ENCODE measurements around the gene CAPZA1.

CAPZA1 gene

GRCh38 chr1:112619518-112620376, at the start of gene CAPZA1:
Gene CAPZA1, plus strand, starts transcription at chr1:112619832. Its CDS starts 13 bp downstream, at chr1:112619845.
- Mint-ChIP-seq H3K36me3 (peaks cover 2% of the 10 kb centered on the region), H3K9me3 (no peaks in the 10 kb centered on the region), H3K27me3 (no peaks in the 10 kb centered on the region), H3K4me1 (peaks cover 21% of the 10 kb centered on the region), H3K27ac (peak within 1 kb of the TSS; percentile 98), H3K4me3 (peak within 1 kb of the TSS; percentile 99)
- ATAC-seq (ENCODE audit: low read depth) (peak; percentile 79), DNase-seq (ENCODE audit: low spot score in 2 of 2) (peak; percentile 88 to 91)

GRCh38 chr1:112575154-112575804, 44.4 kb upstream of the CAPZA1 start:
- ATAC-seq (ENCODE audit: low read depth) (no peak), DNase-seq (ENCODE audit: low spot score in 2 of 2) (no peak)
- peaks cover 27% of the 10 kb centered on the region for H3K36me3 Mint-ChIP-seq
- H3K9me3 Mint-ChIP-seq = no peaks in the 10 kb centered on the region
- no peaks in the 10 kb centered on the region for H3K27me3 Mint-ChIP-seq
- H3K27ac Mint-ChIP-seq = no peak overlapping the region
- no peaks in the 10 kb centered on the region for H3K4me1 Mint-ChIP-seq
- H3K4me3 Mint-ChIP-seq = no peak overlapping the region

GRCh38 chr1:112576240-112576639, 43.4 kb upstream of the CAPZA1 start:
- Mint-ChIP-seq H3K4me1 (no peaks in the 10 kb centered on the region), H3K9me3 (no peaks in the 10 kb centered on the region), H3K36me3 (peaks cover 27% of the 10 kb centered on the region), H3K27me3 (no peaks in the 10 kb centered on the region), H3K4me3 (no peak overlapping the region), H3K27ac (no peak overlapping the region)
- no peak for ATAC-seq (ENCODE audit: low read depth)
- DNase-seq (ENCODE audit: low spot score in 2 of 2) = no peak

GRCh38 chr1:112579801-112580510, 39.7 kb upstream of the CAPZA1 start:
- peaks cover 17% of the 10 kb centered on the region for H3K36me3 Mint-ChIP-seq
- DNase-seq (ENCODE audit: low spot score in 2 of 2) (no peak), ATAC-seq (ENCODE audit: low read depth) (no peak)
- no peaks in the 10 kb centered on the region for H3K27me3 Mint-ChIP-seq
- no peaks in the 10 kb centered on the region for H3K4me1 Mint-ChIP-seq
- H3K9me3 Mint-ChIP-seq = no peaks in the 10 kb centered on the region
- H3K4me3 Mint-ChIP-seq = no peak overlapping the region
- no peak overlapping the region for H3K27ac Mint-ChIP-seq

- Mint-ChIP-seq H3K4me3 (no peak overlapping the region), H3K9me3 (no peaks in the 10 kb centered on the region), H3K27me3 (no peaks in the 10 kb centered on the region), H3K4me1 (no peaks in the 10 kb centered on the region), H3K27ac (no peak overlapping the region), H3K36me3 (peaks cover 11% of the 10 kb centered on the region)
- ATAC-seq (ENCODE audit: low read depth) = no peak
- no peak for DNase-seq (ENCODE audit: low spot score in 2 of 2)
Measured at GRCh38 chr1:112581586-112582192, 37.9 kb upstream of the CAPZA1 start.

GRCh38 chr1:112583366-112583765, 36.3 kb upstream of the CAPZA1 start:
- H3K4me3 Mint-ChIP-seq = no peak overlapping the region
- H3K4me1 Mint-ChIP-seq = no peaks in the 10 kb centered on the region
- no peaks in the 10 kb centered on the region for H3K27me3 Mint-ChIP-seq
- no peaks in the 10 kb centered on the region for H3K9me3 Mint-ChIP-seq
- no peak overlapping the region for H3K27ac Mint-ChIP-seq
- ATAC-seq (ENCODE audit: low read depth) = no peak
- DNase-seq (ENCODE audit: low spot score in 2 of 2) = no peak
- H3K36me3 Mint-ChIP-seq = peaks cover 5% of the 10 kb centered on the region

- no peaks in the 10 kb centered on the region for H3K27me3 Mint-ChIP-seq
- H3K27ac Mint-ChIP-seq = no peak overlapping the region
- H3K9me3 Mint-ChIP-seq = peaks cover 4% of the 10 kb centered on the region
- DNase-seq (ENCODE audit: low spot score in 2 of 2) = no peak
- peaks cover 19% of the 10 kb centered on the region for H3K36me3 Mint-ChIP-seq
- H3K4me1 Mint-ChIP-seq = no peaks in the 10 kb centered on the region
- ATAC-seq (ENCODE audit: low read depth) = no peak
- no peak overlapping the region for H3K4me3 Mint-ChIP-seq
Measured at GRCh38 chr1:112589766-112590165, 29.9 kb upstream of the CAPZA1 start.

GRCh38 chr1:112594208-112594876, 25.3 kb upstream of the CAPZA1 start:
- Mint-ChIP-seq H3K27me3 (no peaks in the 10 kb centered on the region), H3K4me1 (no peaks in the 10 kb centered on the region), H3K27ac (no peak overlapping the region), H3K4me3 (no peak overlapping the region), H3K9me3 (no peaks in the 10 kb centered on the region), H3K36me3 (peaks cover 10% of the 10 kb centered on the region)
- DNase-seq (ENCODE audit: low spot score in 2 of 2) = no peak
- no peak for ATAC-seq (ENCODE audit: low read depth)

- DNase-seq (ENCODE audit: low spot score in 2 of 2) = no peak
- H3K27ac Mint-ChIP-seq = no peak overlapping the region
- H3K36me3 Mint-ChIP-seq = peaks cover 9% of the 10 kb centered on the region
- H3K27me3 Mint-ChIP-seq = no peaks in the 10 kb centered on the region
- no peaks in the 10 kb centered on the region for H3K4me1 Mint-ChIP-seq
- ATAC-seq (ENCODE audit: low read depth) = no peak
- no peak overlapping the region for H3K4me3 Mint-ChIP-seq
- no peaks in the 10 kb centered on the region for H3K9me3 Mint-ChIP-seq
Measured at GRCh38 chr1:112599477-112599876, 20.2 kb upstream of the CAPZA1 start.

GRCh38 chr1:112603012-112603411, 16.6 kb upstream of the CAPZA1 start:
- H3K4me1 Mint-ChIP-seq = peaks cover 4% of the 10 kb centered on the region
- no peaks in the 10 kb centered on the region for H3K27me3 Mint-ChIP-seq
- DNase-seq (ENCODE audit: low spot score in 2 of 2) = no peak
- H3K36me3 Mint-ChIP-seq = peaks cover 17% of the 10 kb centered on the region
- H3K4me3 Mint-ChIP-seq = no peak overlapping the region
- no peak for ATAC-seq (ENCODE audit: low read depth)
- no peak overlapping the region for H3K27ac Mint-ChIP-seq
- H3K9me3 Mint-ChIP-seq = no peaks in the 10 kb centered on the region

- Mint-ChIP-seq H3K4me3 (no peak overlapping the region), H3K27ac (no peak overlapping the region), H3K27me3 (no peaks in the 10 kb centered on the region), H3K9me3 (no peaks in the 10 kb centered on the region), H3K36me3 (peaks cover 20% of the 10 kb centered on the region), H3K4me1 (peaks cover 4% of the 10 kb centered on the region)
- no peak for ATAC-seq (ENCODE audit: low read depth)
- no peak for DNase-seq (ENCODE audit: low spot score in 2 of 2)
Measured at GRCh38 chr1:112603541-112603940, 16.1 kb upstream of the CAPZA1 start.

- DNase-seq (ENCODE audit: low spot score in 2 of 2) = no peak
- no peaks in the 10 kb centered on the region for H3K9me3 Mint-ChIP-seq
- peaks cover 28% of the 10 kb centered on the region for H3K36me3 Mint-ChIP-seq
- no peak overlapping the region for H3K4me3 Mint-ChIP-seq
- H3K27me3 Mint-ChIP-seq = no peaks in the 10 kb centered on the region
- peaks cover 7% of the 10 kb centered on the region for H3K4me1 Mint-ChIP-seq
- no peak overlapping the region for H3K27ac Mint-ChIP-seq
- ATAC-seq (ENCODE audit: low read depth) = no peak
Measured at GRCh38 chr1:112605633-112606327, 13.9 kb upstream of the CAPZA1 start.

- DNase-seq (ENCODE audit: low spot score in 2 of 2) = peak in 1 of 2 donors; percentile 17
- H3K4me1 Mint-ChIP-seq = peaks cover 11% of the 10 kb centered on the region
Measured at GRCh38 chr1:112614460-112615065, 5.1 kb upstream of the CAPZA1 start.

More at GRCh38 chr1:112614460-112615065, 5.1 kb upstream of the CAPZA1 start:
- H3K4me3 Mint-ChIP-seq = no peak overlapping the region
- no peaks in the 10 kb centered on the region for H3K27me3 Mint-ChIP-seq
- H3K9me3 Mint-ChIP-seq = no peaks in the 10 kb centered on the region
- H3K27ac Mint-ChIP-seq = no peak overlapping the region
- ATAC-seq (ENCODE audit: low read depth) = no peak
- H3K36me3 Mint-ChIP-seq = peaks cover 11% of the 10 kb centered on the region

Measured in memory B cell (primary cell).